Neural crest cell (in vitro differentiated cells): ENCODE results near the gene FCHSD2. TPM values are rescaled to one million over a fixed set of nuclear protein-coding genes. Genes with fewer than 3 reads are reported as not detected.

Experiments
- DNase-seq: peaks from one replicate; pipeline ENCODE4 v3.0.0; 2021; ENCODE audit warnings: low read depth, mixed read lengths, low spot score
- H3K27ac Mint-ChIP-seq: one replicate; pipeline ENCODE4 v1.8.0; 2021; ENCODE audit warnings: mild to moderate bottlenecking, mixed read lengths; ENCODE audit not compliant: unreplicated experiment
- H3K27me3 Mint-ChIP-seq: 2 replicates; pipeline ENCODE4 v1.8.0; 2021; ENCODE audit warnings: low read depth, mild to moderate bottlenecking, mixed read lengths
- H3K36me3 Mint-ChIP-seq: 2 replicates; pipeline ENCODE4 v1.8.0; 2021; ENCODE audit warnings: low read depth, mild to moderate bottlenecking, mixed read lengths
- H3K4me1 Mint-ChIP-seq: 2 replicates; pipeline ENCODE4 v1.8.0; 2021; ENCODE audit warnings: mixed read lengths
- H3K4me3 Mint-ChIP-seq: one replicate; pipeline ENCODE4 v1.8.0; 2021; ENCODE audit warnings: mild to moderate bottlenecking, mixed read lengths
- H3K9me3 Mint-ChIP-seq: 2 replicates; pipeline ENCODE4 v1.8.0; 2021; ENCODE audit warnings: mixed read lengths
- CTCF ChIP-seq: fragments of 200-600 bp; sonication (generic); conservative IDR thresholded peaks from 2 replicates; pipeline ENCODE4 v1.5.0; 2021; ENCODE audit warnings: antibody characterized with exemption, mild to moderate bottlenecking
- total RNA-seq: library from RNA; stranded (reverse); gene quantifications from 2 replicates; pipeline ENCODE4 v1.2.1, GENCODE V29; 2021

FCHSD2 gene
- total RNA-seq, 1 donor from 2014 or later: 34.4 TPM

- no peak overlapping the region for H3K27ac Mint-ChIP-seq
- peaks cover 26% of the 10 kb centered on the region for H3K9me3 Mint-ChIP-seq
- H3K4me3 Mint-ChIP-seq: no peak overlapping the region
- no peak for DNase-seq
- H3K36me3 Mint-ChIP-seq: peaks cover 34% of the 10 kb centered on the region
- no peaks in the 10 kb centered on the region for H3K27me3 Mint-ChIP-seq
- TF ChIP-seq CTCF: no peak
- no peaks in the 10 kb centered on the region for H3K4me1 Mint-ChIP-seq
These were observed 28.7 kb downstream of the FCHSD2 start for GRCh38 chr11:73113426-73113825.

- no peak for TF ChIP-seq CTCF
- H3K4me3 Mint-ChIP-seq: no peak overlapping the region
- no peak overlapping the region for H3K27ac Mint-ChIP-seq
- peaks cover 27% of the 10 kb centered on the region for H3K9me3 Mint-ChIP-seq
- no peak for DNase-seq
- H3K36me3 Mint-ChIP-seq: peaks cover 32% of the 10 kb centered on the region
- no peaks in the 10 kb centered on the region for H3K27me3 Mint-ChIP-seq
- no peaks in the 10 kb centered on the region for H3K4me1 Mint-ChIP-seq
These were observed 34.5 kb downstream of the FCHSD2 start for GRCh38 chr11:73107597-73107996.

- peaks cover 23% of the 10 kb centered on the region for H3K9me3 Mint-ChIP-seq
These were observed 35.8 kb downstream of the FCHSD2 start for GRCh38 chr11:73106347-73106746.

GRCh38 chr11:73100578-73100977 lies 41.5 kb downstream of the FCHSD2 start:
- no peak overlapping the region for H3K27ac Mint-ChIP-seq
- DNase-seq: no peak

More at GRCh38 chr11:73106347-73106746, 35.8 kb downstream of the FCHSD2 start:
- Mint-ChIP-seq H3K4me3 (no peak overlapping the region), H3K4me1 (no peaks in the 10 kb centered on the region), H3K27ac (no peak overlapping the region), H3K36me3 (peaks cover 26% of the 10 kb centered on the region), H3K27me3 (no peaks in the 10 kb centered on the region)
- TF ChIP-seq CTCF: no peak
- DNase-seq: no peak

GRCh38 chr11:73099512-73100266 lies 42.4 kb downstream of the FCHSD2 start:
- Mint-ChIP-seq H3K4me3 (no peak overlapping the region), H3K36me3 (peaks cover 10% of the 10 kb centered on the region), H3K4me1 (no peaks in the 10 kb centered on the region), H3K27me3 (no peaks in the 10 kb centered on the region), H3K27ac (peak overlapping the region; percentile 21), H3K9me3 (no peaks in the 10 kb centered on the region)
- TF ChIP-seq CTCF: no peak
- no peak for DNase-seq

More at GRCh38 chr11:73100578-73100977, 41.5 kb downstream of the FCHSD2 start:
- Mint-ChIP-seq H3K4me3 (no peak overlapping the region), H3K27me3 (no peaks in the 10 kb centered on the region), H3K9me3 (no peaks in the 10 kb centered on the region), H3K36me3 (peaks cover 10% of the 10 kb centered on the region), H3K4me1 (no peaks in the 10 kb centered on the region)
- no peak for TF ChIP-seq CTCF
